GM04504 (cell line): ENCODE measurements around the gene EVX2.

ENCODE experiments used
- DNase-seq: peaks from one replicate; pipeline ENCODE4 v3.0.0-alpha.2; 2012; ENCODE audit warnings: low read depth

The EVX2 gene

GRCh38 chr2:176066645-176067588 is 16.8 kb downstream of the EVX2 start:
- DNase-seq, result no peak

GRCh38 chr2:176063958-176064357 is 19.8 kb downstream of the EVX2 start:
- DNase-seq, result no peak

GRCh38 chr2:176056406-176056805 is 27.4 kb downstream of the EVX2 start:
- DNase-seq, result no peak

DNA sequence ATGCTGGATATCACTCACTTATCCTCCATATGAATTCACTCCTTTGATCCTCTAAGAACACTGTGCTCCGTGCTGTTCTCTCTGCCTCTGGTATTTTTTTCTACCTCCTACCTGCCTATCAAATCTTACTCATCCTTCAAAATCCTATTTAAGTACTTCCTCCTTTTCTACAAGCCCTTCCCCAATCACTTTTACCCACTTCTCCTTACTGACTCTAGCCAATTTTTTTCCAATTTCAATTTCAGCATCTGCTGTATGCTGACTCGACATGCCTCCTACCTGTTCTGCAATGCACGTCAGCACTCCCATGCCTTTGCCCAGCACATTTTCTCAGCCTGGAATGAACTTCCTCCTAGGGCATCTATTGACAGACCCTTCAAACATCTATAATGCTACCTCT is 44.4 kb downstream of the EVX2 start:
- DNase-seq, result no peak

GRCh38 chr2:176038694-176039093 is 45.1 kb downstream of the EVX2 start:
- no peak for DNase-seq

GRCh38 chr2:176035013-176035691 is 48.6 kb downstream of the EVX2 start:
- no peak for DNase-seq

DNA sequence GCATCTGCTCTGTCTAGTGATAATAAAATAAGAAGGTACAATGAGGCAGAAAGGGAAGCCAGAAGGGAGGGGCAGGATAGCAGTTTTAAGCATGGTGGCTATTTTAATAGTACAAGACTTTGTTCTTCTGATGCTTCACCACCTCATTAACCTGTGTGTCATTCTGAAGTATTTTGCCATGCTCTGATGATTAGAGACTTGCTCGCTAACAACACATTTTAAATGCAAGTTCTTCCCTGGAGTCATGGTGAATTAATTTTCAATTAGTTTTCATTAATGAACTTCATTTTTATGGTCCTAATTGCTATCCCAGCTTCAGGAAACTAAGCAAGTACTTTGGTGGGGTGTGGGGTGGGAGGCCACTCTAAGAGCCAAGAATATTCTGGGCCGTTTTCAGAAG is 56.0 kb downstream of the EVX2 start:
- DNase-seq, result no peak
